ENCODE data around the gene ASTN2.

GRCh38 chr9:116404228-116404627 is 1010.6 kb downstream of the ASTN2 start:
- TF ChIP-seq JUNB (IDR thresholded peaks at IDR 0.05) (no peak), CTCF (IDR thresholded peaks at IDR 0.05) (no peak), GATA3 (IDR thresholded peaks at IDR 0.05; ENCODE audit: borderline replicate concordance) (no peak)
